ENCODE results near the gene PRKCH.
"Not testable (repeated sequence)": the region's sequence is repeated elsewhere in the genome, so short reads cannot be mapped to it uniquely, and the experiment has no call there.

PRKCH gene

DNA sequence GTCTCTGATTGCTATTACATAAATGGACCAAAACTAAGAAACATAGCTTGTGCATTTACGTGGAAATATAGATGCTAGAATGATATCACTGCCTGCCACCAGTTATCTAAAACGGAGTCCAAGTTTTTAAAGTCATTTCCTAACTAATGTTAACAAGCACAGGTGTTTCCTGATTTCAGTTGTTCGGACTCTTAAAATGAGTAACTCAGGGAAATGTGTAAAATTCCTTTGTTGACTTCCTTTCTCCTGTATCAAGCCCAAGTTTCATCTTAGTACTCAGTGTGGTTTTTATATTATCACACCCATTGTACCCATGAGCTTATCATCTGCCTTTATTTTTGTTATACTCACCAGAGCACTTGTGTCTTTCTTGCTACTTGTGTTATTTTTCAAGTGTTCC lies 13.2 kb upstream of the PRKCH start:
- CTCF ChIA-PET: interaction anchor here (1.0 kb wide), 1 partner anchor 12 kb away, joined by 3 read pairs; no protein-coding TSS in a partner anchor
- POLR2A ChIA-PET: no interaction called here
- no peak for TF ChIP-seq ZNF549 (tag by site-specific recombination; IDR thresholded peaks at IDR 0.05)
- TF ChIP-seq KLF10 (tag by site-specific recombination; IDR thresholded peaks at IDR 0.05): no peak
- TF ChIP-seq KLF16 (tag by site-specific recombination; IDR thresholded peaks at IDR 0.05): no peak
- TF ChIP-seq, protein P1, sequence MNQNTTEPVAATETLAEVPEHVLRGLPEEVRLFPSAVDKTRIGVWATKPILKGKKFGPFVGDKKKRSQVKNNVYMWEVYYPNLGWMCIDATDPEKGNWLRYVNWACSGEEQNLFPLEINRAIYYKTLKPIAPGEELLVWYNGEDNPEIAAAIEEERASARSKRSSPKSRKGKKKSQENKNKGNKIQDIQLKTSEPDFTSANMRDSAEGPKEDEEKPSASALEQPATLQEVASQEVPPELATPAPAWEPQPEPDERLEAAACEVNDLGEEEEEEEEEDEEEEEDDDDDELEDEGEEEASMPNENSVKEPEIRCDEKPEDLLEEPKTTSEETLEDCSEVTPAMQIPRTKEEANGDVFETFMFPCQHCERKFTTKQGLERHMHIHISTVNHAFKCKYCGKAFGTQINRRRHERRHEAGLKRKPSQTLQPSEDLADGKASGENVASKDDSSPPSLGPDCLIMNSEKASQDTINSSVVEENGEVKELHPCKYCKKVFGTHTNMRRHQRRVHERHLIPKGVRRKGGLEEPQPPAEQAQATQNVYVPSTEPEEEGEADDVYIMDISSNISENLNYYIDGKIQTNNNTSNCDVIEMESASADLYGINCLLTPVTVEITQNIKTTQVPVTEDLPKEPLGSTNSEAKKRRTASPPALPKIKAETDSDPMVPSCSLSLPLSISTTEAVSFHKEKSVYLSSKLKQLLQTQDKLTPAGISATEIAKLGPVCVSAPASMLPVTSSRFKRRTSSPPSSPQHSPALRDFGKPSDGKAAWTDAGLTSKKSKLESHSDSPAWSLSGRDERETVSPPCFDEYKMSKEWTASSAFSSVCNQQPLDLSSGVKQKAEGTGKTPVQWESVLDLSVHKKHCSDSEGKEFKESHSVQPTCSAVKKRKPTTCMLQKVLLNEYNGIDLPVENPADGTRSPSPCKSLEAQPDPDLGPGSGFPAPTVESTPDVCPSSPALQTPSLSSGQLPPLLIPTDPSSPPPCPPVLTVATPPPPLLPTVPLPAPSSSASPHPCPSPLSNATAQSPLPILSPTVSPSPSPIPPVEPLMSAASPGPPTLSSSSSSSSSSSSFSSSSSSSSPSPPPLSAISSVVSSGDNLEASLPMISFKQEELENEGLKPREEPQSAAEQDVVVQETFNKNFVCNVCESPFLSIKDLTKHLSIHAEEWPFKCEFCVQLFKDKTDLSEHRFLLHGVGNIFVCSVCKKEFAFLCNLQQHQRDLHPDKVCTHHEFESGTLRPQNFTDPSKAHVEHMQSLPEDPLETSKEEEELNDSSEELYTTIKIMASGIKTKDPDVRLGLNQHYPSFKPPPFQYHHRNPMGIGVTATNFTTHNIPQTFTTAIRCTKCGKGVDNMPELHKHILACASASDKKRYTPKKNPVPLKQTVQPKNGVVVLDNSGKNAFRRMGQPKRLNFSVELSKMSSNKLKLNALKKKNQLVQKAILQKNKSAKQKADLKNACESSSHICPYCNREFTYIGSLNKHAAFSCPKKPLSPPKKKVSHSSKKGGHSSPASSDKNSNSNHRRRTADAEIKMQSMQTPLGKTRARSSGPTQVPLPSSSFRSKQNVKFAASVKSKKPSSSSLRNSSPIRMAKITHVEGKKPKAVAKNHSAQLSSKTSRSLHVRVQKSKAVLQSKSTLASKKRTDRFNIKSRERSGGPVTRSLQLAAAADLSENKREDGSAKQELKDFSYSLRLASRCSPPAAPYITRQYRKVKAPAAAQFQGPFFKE (tag by site-specific recombination; IDR thresholded peaks at IDR 0.05; ENCODE audit: borderline replicate concordance): no peak
- no peak for TF ChIP-seq ZNF169 (tag by site-specific recombination; IDR thresholded peaks at IDR 0.05)
- TF ChIP-seq ZNF211 (tag by site-specific recombination; IDR thresholded peaks at IDR 0.05; ENCODE audit: low read depth): no peak
- TF ChIP-seq ZNF214 (tag by site-specific recombination; IDR thresholded peaks at IDR 0.05; ENCODE audit: borderline replicate concordance): no peak
- no peak for TF ChIP-seq ZNF292 (tag by site-specific recombination; IDR thresholded peaks at IDR 0.05; ENCODE audit: borderline replicate concordance, low read depth)
- TF ChIP-seq ZNF571 (tag by site-specific recombination; IDR thresholded peaks at IDR 0.05): no peak
- TF ChIP-seq HOXC10 (CRISPR knock-in tag; IDR thresholded peaks at IDR 0.05): no peak
- no peak for TF ChIP-seq MYNN (tag by site-specific recombination; IDR thresholded peaks at IDR 0.05; ENCODE audit: borderline replicate concordance)
- no peak for TF ChIP-seq ZFP41 (tag by site-specific recombination; IDR thresholded peaks at IDR 0.05; ENCODE audit: borderline replicate concordance)
- no peak for TF ChIP-seq SP3 (tag by site-specific recombination; IDR thresholded peaks at IDR 0.05)
- no peak for TF ChIP-seq ZNF354C (tag by site-specific recombination; IDR thresholded peaks at IDR 0.05; ENCODE audit: borderline replicate concordance, low read depth)
- H3K9me3 ChIP-seq (ENCODE audit: control insufficient read depth, insufficient read depth, low read depth, low read length): no peaks in the 10 kb centered on the region; the same call in 1 of the 2 replicates
- H3K36me3 ChIP-seq (ENCODE audit: control insufficient read depth in 2 of 2, insufficient read depth in 1 of 2, low read length in 2 of 2): no peaks in the 10 kb centered on the region
- no peak overlapping the region for H3K27ac ChIP-seq (ENCODE audit: extremely low read depth, low read depth, low read length)
- H3K4me1 ChIP-seq (ENCODE audit: control insufficient read depth, insufficient read depth, low read length): no peaks in the 10 kb centered on the region
- no peak overlapping the region for H3K4me3 ChIP-seq (ENCODE audit: low read depth, low read length)

- H3K27ac ChIP-seq (ENCODE audit: extremely low read depth, low read depth, low read length); H3K36me3 ChIP-seq (ENCODE audit: control insufficient read depth in 2 of 2, insufficient read depth in 1 of 2, low read length in 2 of 2); POLR2A ChIA-PET; H3K4me1 ChIP-seq (ENCODE audit: control insufficient read depth, insufficient read depth, low read length); H3K4me3 ChIP-seq (ENCODE audit: low read depth, low read length); H3K9me3 ChIP-seq (ENCODE audit: control insufficient read depth, insufficient read depth, low read depth, low read length): not testable (repeated sequence)
- CTCF ChIA-PET: interaction anchor here (1.0 kb wide), 1 partner anchor 12 kb away, joined by 3 read pairs; no protein-coding TSS in a partner anchor
Measured at GRCh38 chr14:61308701-61309100, 12.7 kb upstream of the PRKCH start.

- Histone ChIP-seq H3K9me3 (ENCODE audit: control insufficient read depth, insufficient read depth, low read depth, low read length) (no peaks in the 10 kb centered on the region), H3K36me3 (ENCODE audit: control insufficient read depth in 2 of 2, insufficient read depth in 1 of 2, low read length in 2 of 2) (no peaks in the 10 kb centered on the region), H3K4me3 (ENCODE audit: low read depth, low read length) (no peak overlapping the region), H3K4me1 (ENCODE audit: control insufficient read depth, insufficient read depth, low read length) (no peaks in the 10 kb centered on the region), H3K27ac (ENCODE audit: extremely low read depth, low read depth, low read length) (no peak overlapping the region)
- POLR2A ChIA-PET: interaction anchor here (0.7 kb wide), 1 partner anchor 1267 kb away, joined by 3 read pairs; no protein-coding TSS in a partner anchor
- CTCF ChIA-PET: interaction anchor here (0.6 kb wide), 1 partner anchor 22 kb away, joined by 3 read pairs; no protein-coding TSS in a partner anchor
- TF ChIP-seq ZNF140 (tag by site-specific recombination; IDR thresholded peaks at IDR 0.05) (no peak), ZNF394 (tag by site-specific recombination; IDR thresholded peaks at IDR 0.05; ENCODE audit: borderline replicate concordance) (no peak), SP2 (tag by site-specific recombination; IDR thresholded peaks at IDR 0.05) (no peak), ZNF324 (tag by site-specific recombination; IDR thresholded peaks at IDR 0.05) (no peak), ZNF664 (tag by site-specific recombination; IDR thresholded peaks at IDR 0.05) (no peak), ZNF19 (tag by site-specific recombination; IDR thresholded peaks at IDR 0.05; ENCODE audit: low read depth) (no peak), ZFP37 (tag by site-specific recombination; IDR thresholded peaks at IDR 0.05) (no peak), PATZ1 (tag by site-specific recombination; IDR thresholded peaks at IDR 0.05) (no peak), AEBP2 (tag by site-specific recombination; IDR thresholded peaks at IDR 0.05; ENCODE audit: borderline replicate concordance) (no peak)
Measured at GRCh38 chr14:61315313-61315712, 6.1 kb upstream of the PRKCH start.
